CD4-positive, alpha-beta memory T cell (primary cell): ENCODE results near the gene SDHB. TPM values are rescaled to one million over a fixed set of nuclear protein-coding genes. Genes with fewer than 3 reads are reported as not detected.

Source experiments
- CTCF ChIA-PET: fragments of 350-600 bp; sonication (Branson Sonifier 250); formaldehyde crosslinking; loops from one replicate; lab custom pipeline; 2021; ENCODE audit warnings: inconsistent platforms; ENCODE audit not compliant: partially characterized antibody; lab: Charles Lee
- POLR2A ChIA-PET: fragments of 350-600 bp; sonication (Branson Sonifier 250); formaldehyde crosslinking; loops from one replicate; lab custom pipeline; 2021; ENCODE audit not compliant: partially characterized antibody; lab: Charles Lee
- DNase-seq, 5 donors: peaks; one replicate each; pipeline versions ENCODE4 v3.0.0 to v3.0.0-alpha.2; 2020 to 2022; ENCODE audit warnings: mixed read lengths in 1 of 5
- H3K27ac ChIP-seq: one replicate; pipeline ENCODE4 v1.7.0; 2013; ENCODE audit warnings: low read depth, low read length
- H3K27me3 ChIP-seq: 2 replicates; pipeline ENCODE4 v1.7.0; 2013; ENCODE audit warnings: mild to moderate bottlenecking, low read length, moderate library complexity; ENCODE audit not compliant: insufficient read depth
- H3K36me3 ChIP-seq: 2 replicates; pipeline ENCODE4 v1.7.0; 2013; ENCODE audit warnings: mild to moderate bottlenecking, low read length, moderate library complexity; ENCODE audit not compliant: insufficient read depth
- H3K4me1 ChIP-seq: 2 replicates; pipeline ENCODE4 v1.7.0; 2013; ENCODE audit warnings: mild to moderate bottlenecking, low read length, moderate library complexity; ENCODE audit not compliant: insufficient read depth
- H3K4me3 ChIP-seq, 2 donors: one replicate each; pipeline ENCODE4 v1.7.0; 2013; ENCODE audit warnings: low read length in 2 of 2, mild to moderate bottlenecking in 1 of 2
- H3K9me3 ChIP-seq, 2 donors: one replicate each; pipeline ENCODE4 v1.7.0; 2013; ENCODE audit warnings: low read length in 2 of 2, control low read depth in 1 of 2; ENCODE audit not compliant: control insufficient read depth in 1 of 2
- H3K27ac Mint-ChIP-seq, 7 donors: one replicate each; pipeline ENCODE4 v1.8.0; 2020 to 2021; ENCODE audit warnings: mixed read lengths in 7 of 7, mild to moderate bottlenecking in 6 of 7, inconsistent platforms in 3 of 7, moderate library complexity in 3 of 7
- H3K27me3 Mint-ChIP-seq, 2 donors: one replicate each; pipeline ENCODE4 v1.8.0; 2020 to 2021; ENCODE audit warnings: mixed read lengths in 2 of 2
- H3K36me3 Mint-ChIP-seq, 2 donors: one replicate each; pipeline ENCODE4 v1.8.0; 2020 to 2021; ENCODE audit warnings: mixed read lengths in 2 of 2, inconsistent platforms in 1 of 2, mild to moderate bottlenecking in 1 of 2
- H3K4me1 Mint-ChIP-seq, 4 donors: one replicate each; pipeline ENCODE4 v1.8.0; 2020 to 2021; ENCODE audit warnings: mixed read lengths in 4 of 4, mild to moderate bottlenecking in 1 of 4
- H3K4me3 Mint-ChIP-seq, 8 donors: one replicate each; pipeline ENCODE4 v1.8.0; 2020 to 2021; ENCODE audit warnings: mixed read lengths in 8 of 8, mild to moderate bottlenecking in 7 of 8, moderate library complexity in 6 of 8, inconsistent platforms in 3 of 8
- H3K9me3 Mint-ChIP-seq, 8 donors: one replicate each; pipeline ENCODE4 v1.8.0; 2020 to 2021; ENCODE audit warnings: mixed read lengths in 8 of 8, mild to moderate bottlenecking in 5 of 8, inconsistent platforms in 3 of 8, moderate library complexity in 1 of 8
- intact Hi-C: fragments of 100-400 bp; cut with micrococcal nuclease; formaldehyde crosslinking; loops from one replicate; pipeline ENCODE4 v1.15.1; 2023
- polyA plus RNA-seq, 2 donors: library from polyadenylated mRNA; unstranded; fragments of 300-500 nt; fragmentation: Illumina TruSeq; gene quantifications; one replicate each; pipeline ENCODE4 v1.2.3, GENCODE V29; 2021
- total RNA-seq, 2 experiments: library from RNA; stranded (reverse); gene quantifications; one replicate each; pipeline ENCODE4 v1.2.3, GENCODE V29; 2021

The SDHB gene
- total RNA-seq (10 to 100 TPM; 57.0 to 66.4 TPM), polyA plus RNA-seq (100 to 1,000 TPM; 152 to 219 TPM)

- intact Hi-C loops, result loop anchor here (5.0 to 10.0 kb wide), 4 partner anchors 142 to 1529 kb away; partner anchors contain the start of genes CASP9, DNAJC16, SPEN and SZRD1
- Mint-ChIP-seq H3K9me3 (peaks cover 0 to 1% (median 0%) of the 10 kb centered on the region in 8 donors), H3K36me3 (peaks cover 6 to 26% of the 10 kb centered on the region in 2 donors), H3K27ac (peak within 1 kb of the TSS; percentile 95 to 99 (median 99)), H3K4me3 (peak within 1 kb of the TSS; percentile 97 to 100 (median 99)), H3K27me3 (peaks cover 0 to 2% of the 10 kb centered on the region in 2 donors), H3K4me1 (peaks cover 17 to 38% (median 27%) of the 10 kb centered on the region in 4 donors)
- Histone ChIP-seq H3K4me1 (peaks cover 18% of the 10 kb centered on the region), H3K9me3 (no peaks in the 10 kb centered on the region), H3K36me3 (peaks cover 5% of the 10 kb centered on the region), H3K4me3 (peak within 1 kb of the TSS; percentile 72 to 89), H3K27ac (peak within 1 kb of the TSS; percentile 83), H3K27me3 (no peaks in the 10 kb centered on the region)
- DNase-seq, result peak; percentile 98 to 100 (median 99)
- CTCF ChIA-PET, result interaction anchor here (0.7 kb wide), 1 partner anchor 93 kb away, joined by 3 read pairs; no protein-coding TSS in a partner anchor
- POLR2A ChIA-PET, result no interaction called here
Observed at GRCh38 chr1:17053685-17054410, at the start of gene SDHB. SDHB (minus strand) TSS chr1:17054032; CDS start chr1:17054019, 13 bp downstream.

DNA sequence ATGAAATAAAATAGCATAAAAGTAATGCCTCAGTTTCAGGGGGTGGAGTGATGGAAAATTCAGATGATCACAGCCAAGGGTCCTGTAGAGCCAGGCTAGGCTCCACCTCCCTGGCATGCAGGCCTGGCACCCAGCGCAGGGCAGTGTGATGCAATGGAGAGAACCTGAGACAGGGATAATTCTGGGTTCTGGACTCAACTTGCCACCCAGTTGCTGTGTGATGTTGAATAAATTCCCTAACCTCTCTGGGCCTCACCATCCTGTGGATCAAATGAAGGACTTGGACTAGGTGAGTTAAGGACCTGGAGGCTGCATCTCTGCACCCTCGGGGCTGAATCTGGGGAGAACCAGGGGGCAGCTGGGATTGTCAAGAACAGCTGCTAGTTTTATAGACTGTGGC is 48.4 kb upstream of the SDHB start:
- intact Hi-C loops, result no loop called here
- Histone ChIP-seq H3K4me3 (no peak overlapping the region), H3K27me3 (no peaks in the 10 kb centered on the region), H3K27ac (no peak overlapping the region), H3K9me3 (no peaks in the 10 kb centered on the region), H3K4me1 (no peaks in the 10 kb centered on the region), H3K36me3 (no peaks in the 10 kb centered on the region)
- no peak overlapping the region for H3K27ac Mint-ChIP-seq
- no peak for DNase-seq
- H3K27me3 Mint-ChIP-seq, result peaks cover 2 to 7% of the 10 kb centered on the region in 2 donors
- H3K4me3 Mint-ChIP-seq, result no peak overlapping the region
- H3K9me3 Mint-ChIP-seq, result no peaks in the 10 kb centered on the region
- ChIA-PET CTCF (no interaction called here), POLR2A (no interaction called here)
- H3K36me3 Mint-ChIP-seq, result no peaks in the 10 kb centered on the region
- H3K4me1 Mint-ChIP-seq, result no peaks in the 10 kb centered on the region

DNA sequence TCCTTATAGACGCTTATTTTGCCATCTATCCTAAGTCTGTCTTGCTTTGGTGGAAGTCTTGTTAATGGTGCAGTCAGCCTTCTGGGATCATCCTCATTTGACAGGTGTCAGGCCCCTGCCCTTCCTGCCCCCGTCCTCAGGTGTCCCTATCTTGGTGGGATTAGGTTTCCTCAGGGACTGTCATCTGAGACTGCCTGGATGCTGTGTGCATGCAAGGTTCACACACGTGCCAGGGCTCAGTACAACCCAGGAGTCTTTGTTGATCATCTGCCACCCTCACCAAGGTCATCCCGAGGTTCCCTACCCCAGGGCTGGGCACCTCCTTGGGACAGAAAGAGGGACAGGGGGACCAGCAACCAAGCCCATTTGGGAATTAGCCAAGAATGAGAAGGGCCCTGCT is 47.4 kb upstream of the SDHB start:
- intact Hi-C loops, result no loop called here
- Mint-ChIP-seq H3K9me3 (no peaks in the 10 kb centered on the region), H3K27ac (no peak overlapping the region), H3K4me3 (no peak overlapping the region), H3K4me1 (no peaks in the 10 kb centered on the region), H3K27me3 (peaks cover 1 to 2% of the 10 kb centered on the region in 2 donors), H3K36me3 (no peaks in the 10 kb centered on the region)
- Histone ChIP-seq H3K27me3 (no peaks in the 10 kb centered on the region), H3K4me1 (no peaks in the 10 kb centered on the region), H3K4me3 (no peak overlapping the region), H3K27ac (no peak overlapping the region), H3K36me3 (no peaks in the 10 kb centered on the region), H3K9me3 (no peaks in the 10 kb centered on the region)
- POLR2A ChIA-PET, result no interaction called here
- CTCF ChIA-PET, result no interaction called here
- DNase-seq, result no peak

GRCh38 chr1:17099616-17100340 is 45.9 kb upstream of the SDHB start:
- no peaks in the 10 kb centered on the region for H3K36me3 Mint-ChIP-seq
- no peaks in the 10 kb centered on the region for H3K9me3 Mint-ChIP-seq
- H3K27ac ChIP-seq, result no peak overlapping the region
- H3K27ac Mint-ChIP-seq, result no peak overlapping the region
- no peak for DNase-seq
- no peaks in the 10 kb centered on the region for H3K9me3 ChIP-seq
- CTCF ChIA-PET, result no interaction called here
- H3K4me3 Mint-ChIP-seq, result no peak overlapping the region
- POLR2A ChIA-PET, result no interaction called here
- H3K4me3 ChIP-seq, result no peak overlapping the region
- intact Hi-C loops, result no loop called here
- H3K27me3 ChIP-seq, result no peaks in the 10 kb centered on the region
- H3K4me1 ChIP-seq, result no peaks in the 10 kb centered on the region
- no peaks in the 10 kb centered on the region for H3K4me1 Mint-ChIP-seq
- H3K36me3 ChIP-seq, result no peaks in the 10 kb centered on the region
- H3K27me3 Mint-ChIP-seq, result peaks cover 0 to 1% of the 10 kb centered on the region in 2 donors

- Mint-ChIP-seq H3K27ac (no peak overlapping the region), H3K36me3 (no peaks in the 10 kb centered on the region), H3K4me3 (no peak overlapping the region), H3K9me3 (no peaks in the 10 kb centered on the region), H3K27me3 (peaks cover 0 to 1% of the 10 kb centered on the region in 2 donors), H3K4me1 (no peaks in the 10 kb centered on the region)
- Histone ChIP-seq H3K36me3 (no peaks in the 10 kb centered on the region), H3K27ac (no peak overlapping the region), H3K4me1 (no peaks in the 10 kb centered on the region), H3K4me3 (no peak overlapping the region), H3K27me3 (no peaks in the 10 kb centered on the region), H3K9me3 (no peaks in the 10 kb centered on the region)
- POLR2A ChIA-PET, result no interaction called here
- CTCF ChIA-PET, result no interaction called here
- DNase-seq, result no peak
- intact Hi-C loops, result no loop called here
Observed at GRCh38 chr1:17098446-17099317, 44.9 kb upstream of the SDHB start.

- Histone ChIP-seq H3K4me1 (no peaks in the 10 kb centered on the region), H3K9me3 (no peaks in the 10 kb centered on the region), H3K4me3 (no peak overlapping the region), H3K27ac (no peak overlapping the region), H3K27me3 (no peaks in the 10 kb centered on the region), H3K36me3 (no peaks in the 10 kb centered on the region)
- no peaks in the 10 kb centered on the region for H3K4me1 Mint-ChIP-seq
- no peak overlapping the region for H3K27ac Mint-ChIP-seq
- H3K9me3 Mint-ChIP-seq, result no peaks in the 10 kb centered on the region
- intact Hi-C loops, result no loop called here
- H3K4me3 Mint-ChIP-seq, result no peak overlapping the region
- DNase-seq, result no peak
- POLR2A ChIA-PET, result no interaction called here
- CTCF ChIA-PET, result no interaction called here
- H3K27me3 Mint-ChIP-seq, result no peaks in the 10 kb centered on the region
- no peaks in the 10 kb centered on the region for H3K36me3 Mint-ChIP-seq
Observed at GRCh38 chr1:17097787-17098186, 44.0 kb upstream of the SDHB start.

DNA sequence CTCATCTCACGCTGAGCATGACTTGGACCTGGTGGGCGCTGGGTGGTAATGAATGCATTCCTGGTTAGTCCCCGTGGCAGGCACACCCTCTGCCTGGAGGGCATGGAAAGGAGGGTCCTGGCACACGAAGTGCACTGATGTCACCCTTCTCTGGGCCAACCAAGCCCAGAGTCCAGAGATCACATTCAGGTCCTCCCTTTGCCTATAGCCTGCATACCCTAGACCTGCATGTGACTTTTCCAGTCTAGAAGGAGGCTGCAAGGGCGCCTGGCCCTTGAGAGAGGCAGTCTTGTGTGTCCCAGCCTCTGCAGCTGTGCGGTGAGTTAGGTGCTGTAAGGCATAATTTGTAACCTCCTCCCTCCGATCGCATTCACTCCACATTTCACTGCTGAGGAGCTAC is 43.3 kb upstream of the SDHB start:
- H3K4me1 Mint-ChIP-seq, result no peaks in the 10 kb centered on the region
- H3K27me3 ChIP-seq, result no peaks in the 10 kb centered on the region
- no peak overlapping the region for H3K27ac Mint-ChIP-seq
- CTCF ChIA-PET, result no interaction called here
- no peaks in the 10 kb centered on the region for H3K4me1 ChIP-seq
- H3K36me3 ChIP-seq, result no peaks in the 10 kb centered on the region
- no peak for DNase-seq
- intact Hi-C loops, result no loop called here
- no peak overlapping the region for H3K27ac ChIP-seq
- H3K4me3 ChIP-seq, result no peak overlapping the region
- H3K4me3 Mint-ChIP-seq, result no peak overlapping the region
- peaks cover 0 to 3% (median 0%) of the 10 kb centered on the region in 8 donors for H3K9me3 Mint-ChIP-seq
- no peaks in the 10 kb centered on the region for H3K9me3 ChIP-seq
- H3K27me3 Mint-ChIP-seq, result no peaks in the 10 kb centered on the region
- POLR2A ChIA-PET, result no interaction called here
- H3K36me3 Mint-ChIP-seq, result no peaks in the 10 kb centered on the region
